GM12873 (cell line): ENCODE data around the gene ANKRD36.
"Not testable (repeated sequence)": the region's sequence is repeated elsewhere in the genome, so short reads cannot be mapped to it uniquely, and the experiment has no call there.

Experiments used
- CTCF ChIP-seq: IDR thresholded peaks from 2 replicates; pipeline ENCODE4 v1.5.1; 2012; ENCODE audit warnings: low read depth, mild to moderate bottlenecking, moderate library complexity, low read length, control low read depth; ENCODE audit not compliant: insufficient read depth; ENCODE audit errors: missing control alignments

Gene ANKRD36

GRCh38 chr2:97113050-97113881 lies at the start of gene ANKRD36:
TSS of gene ANKRD36 (plus strand) at chr2:97113153. CDS start at chr2:97113740, 587 bp downstream.
- TF ChIP-seq CTCF, result peak; percentile 59

GRCh38 chr2:97067279-97068004 lies 45.5 kb upstream of the ANKRD36 start:
- no peak for TF ChIP-seq CTCF

- no peak for TF ChIP-seq CTCF
Measured at GRCh38 chr2:97068074-97068473, 44.9 kb upstream of the ANKRD36 start.

GRCh38 chr2:97082206-97082605 lies 30.7 kb upstream of the ANKRD36 start:
- peak; percentile 11 for TF ChIP-seq CTCF

- TF ChIP-seq CTCF, result not testable (repeated sequence)
Measured at GRCh38 chr2:97094772-97095611, 18.0 kb upstream of the ANKRD36 start, which contains the start of gene FAHD2B. TSS of gene FAHD2B (minus strand) at chr2:97094882. CDS start at chr2:97091706, 3,176 bp downstream.

- TF ChIP-seq CTCF, result no peak
Measured at GRCh38 chr2:97095661-97096060, 17.3 kb upstream of the ANKRD36 start.
